HepG2 (cell line): Measurements from ENCODE around the gene CFAP119. TPM values are rescaled to one million over a fixed set of nuclear protein-coding genes. Genes with fewer than 3 reads are reported as not detected.
A peak's percentile ranks its signal among the peaks of the same experiment; 100 is the strongest.

Experiments
- HOXA3 ChIP-seq: sonication (generic); formaldehyde crosslinking; IDR thresholded peaks from 2 replicates; pipeline ENCODE4 v1.5.0; 2020; ENCODE audit warnings: missing genetic modification reagents
- MEIS2 ChIP-seq: sonication (generic); formaldehyde crosslinking; IDR thresholded peaks from 2 replicates; pipeline ENCODE4 v1.9.0; 2021; ENCODE audit warnings: mild to moderate bottlenecking, missing genetic modification reagents
- MYNN ChIP-seq: sonication (generic); formaldehyde crosslinking; IDR thresholded peaks from 2 replicates; pipeline ENCODE4 v1.4.0; 2020; ENCODE audit warnings: mild to moderate bottlenecking, low read depth, missing genetic modification reagents
- MYPOP ChIP-seq: sonication (generic); formaldehyde crosslinking; IDR thresholded peaks from 2 replicates; pipeline ENCODE4 v1.8.1; 2023; ENCODE audit warnings: mild to moderate bottlenecking, moderate library complexity, missing genetic modification reagents
- SNAI1 ChIP-seq: sonication (generic); formaldehyde crosslinking; IDR thresholded peaks from 2 replicates; pipeline ENCODE4 v1.5.0; 2020; ENCODE audit warnings: mild to moderate bottlenecking, missing genetic modification reagents, borderline replicate concordance
- SP1 ChIP-seq, 2 experiments: fragments of 450-650 bp in 1 of 2; sonication (generic) in 1 of 2; formaldehyde crosslinking in 1 of 2; IDR thresholded peaks; 2 replicates each; pipeline versions ENCODE4 v1.4.0 to v1.6.1; 2016 to 2020; ENCODE audit warnings: missing genetic modification reagents in 1 of 2
- ZBTB14 ChIP-seq: sonication (generic); formaldehyde crosslinking; IDR thresholded peaks from 2 replicates; pipeline ENCODE4 v1.4.0; 2020; ENCODE audit warnings: missing genetic modification reagents
- ZFP62 ChIP-seq: sonication (generic); formaldehyde crosslinking; IDR thresholded peaks from 2 replicates; pipeline ENCODE4 v1.4.0; 2020; ENCODE audit warnings: missing genetic modification reagents
- ZNF143 ChIP-seq: sonication (generic); formaldehyde crosslinking; IDR thresholded peaks from 2 replicates; pipeline ENCODE4 v1.4.0; 2020; ENCODE audit warnings: missing genetic modification reagents
- ZNF160 ChIP-seq: sonication (generic); formaldehyde crosslinking; IDR thresholded peaks from 2 replicates; pipeline ENCODE4 v1.8.0; 2022; ENCODE audit warnings: mild to moderate bottlenecking, inconsistent platforms, missing genetic modification reagents
- ZNF232 ChIP-seq: sonication (generic); formaldehyde crosslinking; IDR thresholded peaks from 2 replicates; pipeline ENCODE4 v1.4.0; 2020; ENCODE audit warnings: missing genetic modification reagents, borderline replicate concordance
- ZNF256 ChIP-seq: sonication (generic); formaldehyde crosslinking; conservative IDR thresholded peaks from 2 replicates; pipeline ENCODE4 v1.4.0; 2020; ENCODE audit warnings: missing genetic modification reagents
- ZNF574 ChIP-seq: sonication (generic); formaldehyde crosslinking; IDR thresholded peaks from 2 replicates; pipeline ENCODE4 v1.4.0; 2020; ENCODE audit warnings: missing genetic modification reagents
- ZNF607 ChIP-seq: sonication (generic); formaldehyde crosslinking; IDR thresholded peaks from 2 replicates; pipeline ENCODE4 v1.5.1; 2020; ENCODE audit warnings: missing genetic modification reagents, mild to moderate bottlenecking, borderline replicate concordance
- ZNF609 ChIP-seq: sonication (generic); formaldehyde crosslinking; IDR thresholded peaks from 2 replicates; pipeline ENCODE4 v1.4.0; 2020; ENCODE audit warnings: mild to moderate bottlenecking, missing genetic modification reagents, borderline replicate concordance
- ZNF766 ChIP-seq: sonication (generic); formaldehyde crosslinking; IDR thresholded peaks from 2 replicates; pipeline ENCODE4 v1.5.0; 2020; ENCODE audit warnings: missing genetic modification reagents, borderline replicate concordance
- ZSCAN21 ChIP-seq: sonication (generic); formaldehyde crosslinking; IDR thresholded peaks from 2 replicates; pipeline ENCODE4 v1.8.0; 2022; ENCODE audit warnings: mild to moderate bottlenecking, missing genetic modification reagents, moderate library complexity, borderline replicate concordance
- polyA plus RNA-seq, 8 experiments: library from polyadenylated mRNA; depleted of rRNA in 3 of 8; stranded (reverse) in 7 of 8; unstranded in 1 of 8; fragments of >200 nt; fragmentation: Illumina TruSeq in 4 of 8; extraction: Trizol in 4 of 8; gene quantifications; 2 replicates each; pipeline versions ENCODE4 v1.2.1 to v1.2.3, GENCODE V29; 2011 to 2016; ENCODE audit warnings: low read depth in 4 of 8, missing spikeins in 1 of 8, mixed read lengths in 1 of 8; ENCODE audit not compliant: insufficient read depth in 1 of 8
- total RNA-seq, 5 experiments: library from RNA; depleted of rRNA; stranded (reverse); fragments of >200 nt; fragmentation: Illumina TruSeq; extraction: Trizol; gene quantifications; 2 replicates each; pipeline ENCODE4 v1.2.3, GENCODE V29; 2016; ENCODE audit warnings: low read depth in 1 of 5

Gene CFAP119
- total and polyA plus RNA-seq, 2 of the 13 experiments (the other 11 are each of a cell fraction or from before 2014, with no cell fraction given), result 6.4 TPM

GRCh38 chr16:30777591-30778297 is 15.9 kb upstream of the CFAP119 start (continued):
- TF ChIP-seq MYPOP (CRISPR knock-in tag) (peak; percentile 66; the same call in 1 of the 2 replicates), MYNN (CRISPR knock-in tag) (no peak), MEIS2 (CRISPR knock-in tag) (0 out of 2 replicates have a peak, but pooled peaks have one; percentile 23), ZNF143 (CRISPR knock-in tag) (0 out of 2 replicates have a peak, but pooled peaks have one; percentile 43), ZNF256 (CRISPR knock-in tag) (peak; percentile 82; the same call in 1 of the 2 replicates), ZNF609 (CRISPR knock-in tag) (0 out of 2 replicates have a peak, but pooled peaks have one; percentile 45), ZNF232 (CRISPR knock-in tag) (peak; percentile 44; the same call in 1 of the 2 replicates), ZSCAN21 (CRISPR knock-in tag) (0 out of 2 replicates have a peak, but pooled peaks have one; percentile 32), ZNF160 (CRISPR knock-in tag) (0 out of 2 replicates have a peak, but pooled peaks have one; percentile 34), SP1 (IDR thresholded peaks at IDR 0.05) (no peak), SP1 (CRISPR knock-in tag; IDR thresholded peaks at IDR 0.05) (no peak), ZFP62 (CRISPR knock-in tag) (0 out of 2 replicates have a peak, but pooled peaks have one; percentile 32), ZNF766 (peak; percentile 55; the same call in 1 of the 2 replicates), SNAI1 (CRISPR knock-in tag) (0 out of 2 replicates have a peak, but pooled peaks have one; percentile 7), ZNF607 (CRISPR knock-in tag) (0 out of 2 replicates have a peak, but pooled peaks have one; percentile 38), ZNF574 (CRISPR knock-in tag) (peak; percentile 41; the same call in 1 of the 2 replicates), ZBTB14 (CRISPR knock-in tag) (0 out of 2 replicates have a peak, but pooled peaks have one; percentile 23), HOXA3 (CRISPR knock-in tag) (peak; percentile 54; the same call in 1 of the 2 replicates)
